ENCODE results near the gene AFF2.

GRCh38 chrX:148541584-148541940 is 41.1 kb downstream of the AFF2 start:
- TF ChIP-seq, protein P1, sequence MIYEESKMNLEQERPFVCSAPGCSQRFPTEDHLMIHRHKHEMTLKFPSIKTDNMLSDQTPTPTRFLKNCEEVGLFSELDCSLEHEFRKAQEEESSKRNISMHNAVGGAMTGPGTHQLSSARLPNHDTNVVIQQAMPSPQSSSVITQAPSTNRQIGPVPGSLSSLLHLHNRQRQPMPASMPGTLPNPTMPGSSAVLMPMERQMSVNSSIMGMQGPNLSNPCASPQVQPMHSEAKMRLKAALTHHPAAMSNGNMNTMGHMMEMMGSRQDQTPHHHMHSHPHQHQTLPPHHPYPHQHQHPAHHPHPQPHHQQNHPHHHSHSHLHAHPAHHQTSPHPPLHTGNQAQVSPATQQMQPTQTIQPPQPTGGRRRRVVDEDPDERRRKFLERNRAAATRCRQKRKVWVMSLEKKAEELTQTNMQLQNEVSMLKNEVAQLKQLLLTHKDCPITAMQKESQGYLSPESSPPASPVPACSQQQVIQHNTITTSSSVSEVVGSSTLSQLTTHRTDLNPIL (CRISPR knock-in tag; IDR thresholded peaks at IDR 0.05; ENCODE audit: low read depth): no peak
- TF ChIP-seq RARB (CRISPR knock-in tag; IDR thresholded peaks at IDR 0.05): no peak
- no peak for TF ChIP-seq GLIS3 (CRISPR knock-in tag; IDR thresholded peaks at IDR 0.05)
